Activated naive CD4-positive, alpha-beta T cell treated with anti-CD3 and anti-CD28 coated beads, Interleukin-2, amount 50 U/mL, for 24 hours (primary cell): ENCODE results near the gene NAV2.

ENCODE experiments used
- H3K27ac Mint-ChIP-seq: one replicate; pipeline ENCODE4 v1.8.0; 2021; ENCODE audit warnings: mild to moderate bottlenecking, mixed read lengths
- H3K27me3 Mint-ChIP-seq: one replicate; pipeline ENCODE4 v1.8.0; 2021; ENCODE audit warnings: mixed read lengths
- H3K36me3 Mint-ChIP-seq: one replicate; pipeline ENCODE4 v1.8.0; 2021; ENCODE audit warnings: mixed read lengths
- H3K4me1 Mint-ChIP-seq: one replicate; pipeline ENCODE4 v1.8.0; 2021; ENCODE audit warnings: mixed read lengths
- H3K4me3 Mint-ChIP-seq: one replicate; pipeline ENCODE4 v1.8.0; 2021; ENCODE audit warnings: mild to moderate bottlenecking, mixed read lengths
- H3K9me3 Mint-ChIP-seq: one replicate; pipeline ENCODE4 v1.8.0; 2021; ENCODE audit warnings: mixed read lengths

Gene NAV2

DNA sequence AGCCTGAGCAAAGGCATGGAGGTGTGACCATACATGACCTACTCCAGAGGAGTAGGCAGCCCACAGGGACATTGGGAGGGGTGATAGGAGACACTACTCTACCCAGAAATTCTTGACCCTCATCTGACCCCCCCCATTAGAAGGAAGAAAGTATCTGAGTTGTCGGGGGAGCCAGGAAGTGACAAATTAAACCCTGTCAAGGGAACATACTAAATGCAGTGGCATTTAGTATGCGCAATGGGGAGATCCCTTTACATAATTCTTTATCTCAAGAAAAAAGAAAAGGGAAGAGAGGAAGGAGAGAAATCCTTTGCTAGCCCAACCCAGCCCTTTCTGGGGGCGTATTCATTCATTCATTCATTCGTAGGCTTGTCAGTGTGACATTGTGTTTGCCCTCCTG, 58.8 kb downstream of the NAV2 start:
- H3K9me3 Mint-ChIP-seq = no peaks in the 10 kb centered on the region
- H3K27me3 Mint-ChIP-seq = peaks cover 27% of the 10 kb centered on the region
- no peaks in the 10 kb centered on the region for H3K4me1 Mint-ChIP-seq

DNA sequence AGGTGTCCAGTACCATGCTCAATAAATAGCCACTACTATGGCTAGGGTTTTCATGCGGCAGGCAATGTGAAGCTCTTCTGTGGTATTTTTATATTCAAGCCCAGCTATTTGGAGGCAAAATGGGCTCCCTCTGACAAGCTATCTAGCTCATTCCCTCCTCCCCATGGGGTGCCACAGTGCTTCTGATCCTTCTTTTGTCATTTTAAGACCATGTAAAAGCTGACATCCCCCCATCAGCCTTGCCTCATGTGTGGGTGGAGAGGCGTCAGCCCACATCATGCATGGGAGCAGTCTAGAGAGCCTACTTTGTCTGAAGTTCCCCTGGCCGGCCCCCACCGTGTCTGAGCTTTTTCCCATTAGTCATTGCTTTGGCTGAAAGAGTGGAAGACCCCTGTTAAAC, 59.8 kb downstream of the NAV2 start:
- Mint-ChIP-seq H3K36me3 (no peaks in the 10 kb centered on the region), H3K4me3 (no peak overlapping the region), H3K9me3 (no peaks in the 10 kb centered on the region), H3K27ac (no peak overlapping the region), H3K4me1 (peaks cover under 1% of the 10 kb centered on the region), H3K27me3 (peaks cover 32% of the 10 kb centered on the region)

More for the DNA sequence above, 58.8 kb downstream of the NAV2 start:
- no peak overlapping the region for H3K27ac Mint-ChIP-seq
- H3K36me3 Mint-ChIP-seq = no peaks in the 10 kb centered on the region
- no peak overlapping the region for H3K4me3 Mint-ChIP-seq

DNA sequence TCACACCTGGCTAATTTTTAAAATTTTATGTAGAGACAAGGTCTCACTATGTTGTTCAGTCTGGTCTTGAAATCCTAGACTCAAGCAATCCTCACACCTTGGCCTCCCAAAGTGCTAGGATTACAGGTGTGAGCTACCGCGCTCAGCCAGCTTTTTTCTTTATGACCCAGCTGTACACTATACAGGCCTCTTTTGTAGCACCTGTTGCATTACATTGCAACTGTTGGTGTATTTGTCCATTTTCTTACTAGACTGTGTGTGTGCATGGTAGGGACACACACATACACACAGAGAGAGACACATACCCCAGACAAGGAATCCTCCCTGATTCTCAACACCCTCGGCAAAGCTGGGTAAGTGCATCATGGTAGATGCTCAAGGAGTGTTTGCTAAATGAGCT, 61.7 kb downstream of the NAV2 start:
- H3K27me3 Mint-ChIP-seq = peaks cover 45% of the 10 kb centered on the region
- no peak overlapping the region for H3K27ac Mint-ChIP-seq
- H3K36me3 Mint-ChIP-seq = no peaks in the 10 kb centered on the region
- no peak overlapping the region for H3K4me3 Mint-ChIP-seq
- no peaks in the 10 kb centered on the region for H3K9me3 Mint-ChIP-seq
- peaks cover 4% of the 10 kb centered on the region for H3K4me1 Mint-ChIP-seq

DNA sequence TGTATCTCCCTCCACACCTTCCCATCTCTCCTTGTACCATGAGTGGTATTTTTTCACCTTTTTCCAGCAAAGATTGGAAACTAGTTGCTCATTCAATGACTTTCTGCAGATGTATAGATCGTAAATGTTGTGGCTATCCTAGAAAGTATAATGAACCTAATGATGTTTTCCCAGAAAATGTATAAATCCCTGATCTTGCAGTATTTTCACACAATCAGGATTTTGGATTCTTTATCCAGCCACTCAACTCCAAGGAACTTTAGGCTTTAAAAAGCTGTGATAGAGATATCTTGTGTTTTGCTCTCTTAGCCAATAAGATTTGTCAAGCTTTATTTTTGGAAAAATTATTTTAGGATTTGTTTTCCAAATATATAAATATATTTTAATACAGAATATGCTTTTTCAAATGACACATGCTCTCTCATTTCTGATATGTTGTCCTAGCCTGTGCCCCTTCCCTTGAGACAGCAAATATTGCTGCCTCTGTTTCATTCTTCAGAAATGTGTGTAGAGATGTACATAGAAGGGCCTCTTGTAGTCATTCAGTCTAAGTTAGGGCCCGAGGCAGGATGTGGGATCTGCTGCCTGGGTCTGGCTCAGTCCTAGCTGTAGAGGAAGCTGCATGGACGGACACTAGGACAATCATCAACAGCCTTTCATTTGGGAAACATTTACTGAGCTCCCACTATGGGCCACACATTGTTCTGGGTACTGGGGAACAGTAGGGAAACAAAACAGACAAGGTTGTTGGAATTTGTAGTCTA, 62.4 kb downstream of the NAV2 start:
- Mint-ChIP-seq H3K27me3 (peaks cover 45% of the 10 kb centered on the region), H3K36me3 (no peaks in the 10 kb centered on the region), H3K9me3 (no peaks in the 10 kb centered on the region), H3K4me1 (peaks cover 4% of the 10 kb centered on the region), H3K4me3 (no peak overlapping the region), H3K27ac (no peak overlapping the region)

DNA sequence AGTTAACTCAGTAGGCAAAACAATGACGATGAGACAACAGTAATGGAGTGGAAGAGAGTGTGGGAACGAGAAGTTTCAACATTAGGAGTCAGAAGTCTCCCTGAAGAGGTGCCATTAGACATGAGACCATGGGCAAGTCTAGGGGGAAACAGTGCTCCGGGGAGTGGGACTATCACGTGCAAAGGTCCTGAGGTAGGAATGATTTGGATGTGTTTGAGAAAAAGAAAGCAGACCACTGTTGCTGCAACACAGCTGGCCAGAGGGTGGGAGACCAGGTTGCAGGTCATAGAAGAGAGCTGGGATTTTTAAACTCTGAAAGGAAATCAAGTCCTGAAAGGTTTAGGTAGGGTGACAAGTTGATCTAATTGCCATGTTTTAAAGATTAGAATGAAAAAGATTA, 63.0 kb downstream of the NAV2 start:
- H3K9me3 Mint-ChIP-seq = no peaks in the 10 kb centered on the region
- H3K27ac Mint-ChIP-seq = no peak overlapping the region
- H3K36me3 Mint-ChIP-seq = no peaks in the 10 kb centered on the region
- H3K27me3 Mint-ChIP-seq = peaks cover 45% of the 10 kb centered on the region
- H3K4me1 Mint-ChIP-seq = peaks cover 4% of the 10 kb centered on the region
- no peak overlapping the region for H3K4me3 Mint-ChIP-seq

DNA sequence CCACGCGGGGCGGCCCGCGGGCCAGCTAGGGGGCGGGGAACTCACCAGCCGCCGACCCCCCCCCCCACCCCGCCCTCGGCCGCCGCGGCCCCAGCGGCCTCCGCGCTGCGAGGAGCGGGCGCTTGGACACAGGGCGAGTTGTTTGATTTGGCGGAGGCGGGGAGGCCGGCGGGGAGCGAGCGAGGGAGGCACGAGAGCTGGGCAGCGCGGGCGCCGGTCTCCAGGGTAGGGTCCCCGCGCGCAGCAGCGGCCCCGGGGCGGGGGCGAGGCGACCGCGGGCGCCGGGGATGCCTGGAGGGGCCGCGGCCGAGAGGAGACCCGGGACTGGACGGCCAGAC, 64.4 kb downstream of the NAV2 start:
- H3K27ac Mint-ChIP-seq = no peak overlapping the region
- peaks cover 4% of the 10 kb centered on the region for H3K4me1 Mint-ChIP-seq
- no peaks in the 10 kb centered on the region for H3K36me3 Mint-ChIP-seq
- H3K9me3 Mint-ChIP-seq = no peaks in the 10 kb centered on the region
- H3K27me3 Mint-ChIP-seq = peaks cover 45% of the 10 kb centered on the region
- H3K4me3 Mint-ChIP-seq = no peak overlapping the region

DNA sequence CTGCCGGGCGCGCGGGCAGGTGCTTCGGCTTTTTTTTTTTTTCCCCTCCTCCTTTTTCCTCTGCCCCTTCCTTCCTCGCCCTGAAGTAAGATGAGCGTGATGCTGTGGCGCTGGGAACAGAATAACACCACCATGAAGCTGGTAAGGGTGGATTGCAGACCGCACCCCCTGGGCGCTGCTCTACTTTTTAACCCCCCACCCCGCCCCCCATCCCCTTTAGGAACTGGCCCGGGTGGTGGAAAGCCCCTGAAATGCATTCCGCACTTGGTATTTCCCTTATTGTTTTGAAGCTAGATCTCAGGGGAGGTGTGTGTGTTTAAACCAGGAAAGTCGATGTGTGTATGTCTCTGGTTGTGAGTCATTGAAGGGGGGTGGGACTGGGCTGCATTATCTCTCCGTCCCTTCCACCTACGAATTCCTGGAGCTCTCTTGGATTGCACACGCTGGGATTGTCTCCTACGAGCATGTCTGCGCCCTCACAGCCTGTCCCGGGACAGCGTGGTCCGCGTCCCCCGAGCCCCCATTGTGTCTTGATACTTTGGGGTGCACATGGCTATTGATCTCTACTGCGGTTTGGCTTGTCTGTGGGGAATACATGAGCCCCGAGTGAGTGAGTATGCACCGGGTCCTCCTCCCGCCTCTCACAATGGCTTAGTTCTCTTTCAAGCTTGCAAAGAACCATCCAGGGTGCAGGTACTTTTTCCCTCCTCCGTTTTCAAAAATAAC, 64.9 kb downstream of the NAV2 start:
- H3K4me1 Mint-ChIP-seq = peaks cover 4% of the 10 kb centered on the region
- no peaks in the 10 kb centered on the region for H3K9me3 Mint-ChIP-seq
- H3K36me3 Mint-ChIP-seq = no peaks in the 10 kb centered on the region
- H3K27ac Mint-ChIP-seq = no peak overlapping the region
- peak overlapping the region; percentile 42 for H3K4me3 Mint-ChIP-seq
- peaks cover 45% of the 10 kb centered on the region for H3K27me3 Mint-ChIP-seq

DNA sequence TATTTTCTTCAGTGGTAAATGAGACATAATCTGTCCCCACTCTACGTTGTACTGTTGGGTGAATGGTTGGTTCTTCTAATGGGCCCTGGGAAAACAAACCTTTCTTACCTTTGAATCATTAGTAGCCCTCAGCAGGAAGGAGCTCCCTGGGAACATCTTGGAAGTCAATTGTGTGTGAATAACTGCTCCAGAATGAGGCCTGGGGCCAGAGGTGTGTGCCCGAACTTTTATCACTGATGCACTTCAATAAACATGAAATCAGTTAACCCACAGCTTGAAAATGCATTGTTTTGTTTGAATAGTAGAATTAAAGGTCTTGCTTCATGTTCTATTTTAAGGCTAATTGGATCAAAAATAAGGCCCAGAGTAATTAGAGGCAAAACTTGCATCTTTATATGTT, 67.1 kb downstream of the NAV2 start:
- no peak overlapping the region for H3K27ac Mint-ChIP-seq
- no peaks in the 10 kb centered on the region for H3K36me3 Mint-ChIP-seq
- no peak overlapping the region for H3K4me3 Mint-ChIP-seq
- H3K9me3 Mint-ChIP-seq = no peaks in the 10 kb centered on the region
- H3K4me1 Mint-ChIP-seq = peaks cover 4% of the 10 kb centered on the region
- peaks cover 36% of the 10 kb centered on the region for H3K27me3 Mint-ChIP-seq

DNA sequence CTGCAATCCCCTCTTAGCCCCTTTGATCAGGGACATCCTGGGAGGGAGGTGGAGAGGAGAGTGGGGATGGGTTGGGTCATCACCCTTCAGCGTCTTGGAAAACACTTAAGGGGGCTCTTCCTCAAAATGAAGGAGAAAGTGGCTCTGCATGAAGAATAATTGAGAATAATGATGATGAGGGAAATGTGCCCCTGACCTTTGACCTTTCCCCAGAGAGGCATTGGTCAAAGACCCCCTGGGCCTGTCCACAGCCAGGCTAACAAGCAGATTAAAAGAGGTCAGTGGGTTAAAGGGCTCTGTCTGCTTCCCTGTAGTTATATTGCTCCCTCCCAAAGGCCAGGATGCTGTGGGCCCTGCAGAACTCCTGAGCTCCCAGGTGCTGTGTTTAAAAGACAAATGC, 68.7 kb downstream of the NAV2 start:
- Mint-ChIP-seq H3K4me3 (no peak overlapping the region), H3K27me3 (peaks cover 25% of the 10 kb centered on the region)

DNA sequence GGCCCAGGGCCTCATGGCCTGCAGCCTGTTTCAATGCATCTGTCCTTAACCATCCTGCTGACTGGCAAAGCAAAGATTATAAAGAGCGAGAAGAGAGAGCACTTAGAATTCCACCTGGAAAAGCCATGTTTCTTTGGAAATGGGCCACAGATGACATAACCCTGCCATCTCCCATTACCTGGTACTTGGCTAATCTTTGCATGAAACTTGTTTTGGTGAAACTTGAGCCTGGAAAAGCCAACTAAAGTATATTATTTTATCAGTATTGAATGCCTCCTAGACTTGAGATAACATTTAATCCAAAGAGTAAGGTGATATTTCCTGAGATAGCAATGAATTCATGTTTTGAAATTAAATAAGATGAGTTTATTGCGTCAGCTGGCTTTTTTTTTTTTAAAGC, 72.6 kb downstream of the NAV2 start:
- no peaks in the 10 kb centered on the region for H3K9me3 Mint-ChIP-seq
- no peak overlapping the region for H3K27ac Mint-ChIP-seq
- no peak overlapping the region for H3K4me3 Mint-ChIP-seq
- H3K4me1 Mint-ChIP-seq = no peaks in the 10 kb centered on the region
- H3K27me3 Mint-ChIP-seq = peaks cover 6% of the 10 kb centered on the region
- H3K36me3 Mint-ChIP-seq = no peaks in the 10 kb centered on the region

More for the DNA sequence above, 68.7 kb downstream of the NAV2 start:
- Mint-ChIP-seq H3K36me3 (no peaks in the 10 kb centered on the region), H3K4me1 (peaks cover 4% of the 10 kb centered on the region), H3K9me3 (no peaks in the 10 kb centered on the region), H3K27ac (no peak overlapping the region)

DNA sequence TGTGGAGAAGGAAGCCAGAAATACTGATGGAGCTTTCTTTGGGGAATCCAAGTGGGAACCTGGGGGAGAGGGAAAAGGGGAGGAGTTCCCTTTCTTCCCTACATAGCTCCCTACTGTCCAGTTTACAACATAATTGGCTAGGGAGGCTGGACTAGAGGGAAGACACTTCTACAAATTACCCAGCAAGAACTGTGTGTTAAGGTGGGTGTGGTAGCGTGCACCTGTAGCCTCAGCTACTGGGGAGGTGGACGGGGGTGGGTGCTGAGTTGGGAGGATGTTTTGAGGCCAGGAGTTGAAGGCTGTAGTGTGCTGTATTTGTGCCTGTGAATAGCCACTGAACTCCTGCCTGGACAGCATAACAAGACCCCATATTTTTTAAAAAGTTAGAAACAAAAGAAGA, 74.0 kb downstream of the NAV2 start:
- Mint-ChIP-seq H3K27ac (no peak overlapping the region), H3K4me3 (no peak overlapping the region), H3K27me3 (peaks cover 6% of the 10 kb centered on the region), H3K9me3 (no peaks in the 10 kb centered on the region), H3K4me1 (no peaks in the 10 kb centered on the region), H3K36me3 (no peaks in the 10 kb centered on the region)

DNA sequence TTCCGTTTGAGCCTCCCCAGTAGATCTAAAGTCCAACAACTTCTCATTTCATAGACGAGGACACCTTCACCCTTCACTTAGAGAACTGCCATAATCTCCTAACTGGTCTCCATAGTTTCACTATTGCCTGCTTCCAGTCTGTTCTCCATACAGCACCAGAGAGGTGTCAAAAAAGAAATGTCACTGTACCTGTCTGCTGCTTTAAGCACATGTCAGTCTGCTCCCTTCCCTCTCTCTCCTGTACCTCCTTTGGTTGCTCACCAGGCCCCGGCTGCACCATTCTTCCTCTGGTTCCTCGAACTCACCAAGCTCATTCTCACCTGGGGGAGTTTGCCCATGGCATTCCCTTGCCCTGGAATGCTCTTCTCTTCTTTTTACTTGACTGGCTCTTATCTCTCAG, 75.8 kb downstream of the NAV2 start:
- no peak overlapping the region for H3K4me3 Mint-ChIP-seq
- peaks cover 6% of the 10 kb centered on the region for H3K27me3 Mint-ChIP-seq
- no peaks in the 10 kb centered on the region for H3K9me3 Mint-ChIP-seq
- no peak overlapping the region for H3K27ac Mint-ChIP-seq
- H3K4me1 Mint-ChIP-seq = no peaks in the 10 kb centered on the region
- H3K36me3 Mint-ChIP-seq = no peaks in the 10 kb centered on the region

DNA sequence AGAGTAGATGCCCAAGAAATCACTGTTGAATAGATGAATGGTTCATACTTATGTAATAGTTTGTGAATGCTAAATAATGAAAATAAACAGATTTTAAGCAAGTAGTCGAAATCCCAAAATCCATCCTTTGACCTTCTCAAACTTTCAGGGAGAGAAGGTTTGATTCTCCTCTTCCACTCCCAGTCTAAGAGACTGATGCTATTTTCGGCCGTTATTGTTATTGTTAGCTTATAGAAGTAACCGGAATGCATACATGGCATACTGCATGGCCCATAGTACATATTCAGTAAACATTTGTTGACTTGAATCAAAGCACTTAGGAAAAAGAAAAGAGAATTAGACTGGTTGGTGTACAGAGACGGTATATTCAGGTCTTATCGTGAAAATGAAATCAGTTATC, 76.6 kb downstream of the NAV2 start:
- Mint-ChIP-seq H3K4me3 (no peak overlapping the region), H3K27ac (no peak overlapping the region), H3K27me3 (peaks cover 5% of the 10 kb centered on the region), H3K9me3 (no peaks in the 10 kb centered on the region), H3K36me3 (no peaks in the 10 kb centered on the region), H3K4me1 (no peaks in the 10 kb centered on the region)

DNA sequence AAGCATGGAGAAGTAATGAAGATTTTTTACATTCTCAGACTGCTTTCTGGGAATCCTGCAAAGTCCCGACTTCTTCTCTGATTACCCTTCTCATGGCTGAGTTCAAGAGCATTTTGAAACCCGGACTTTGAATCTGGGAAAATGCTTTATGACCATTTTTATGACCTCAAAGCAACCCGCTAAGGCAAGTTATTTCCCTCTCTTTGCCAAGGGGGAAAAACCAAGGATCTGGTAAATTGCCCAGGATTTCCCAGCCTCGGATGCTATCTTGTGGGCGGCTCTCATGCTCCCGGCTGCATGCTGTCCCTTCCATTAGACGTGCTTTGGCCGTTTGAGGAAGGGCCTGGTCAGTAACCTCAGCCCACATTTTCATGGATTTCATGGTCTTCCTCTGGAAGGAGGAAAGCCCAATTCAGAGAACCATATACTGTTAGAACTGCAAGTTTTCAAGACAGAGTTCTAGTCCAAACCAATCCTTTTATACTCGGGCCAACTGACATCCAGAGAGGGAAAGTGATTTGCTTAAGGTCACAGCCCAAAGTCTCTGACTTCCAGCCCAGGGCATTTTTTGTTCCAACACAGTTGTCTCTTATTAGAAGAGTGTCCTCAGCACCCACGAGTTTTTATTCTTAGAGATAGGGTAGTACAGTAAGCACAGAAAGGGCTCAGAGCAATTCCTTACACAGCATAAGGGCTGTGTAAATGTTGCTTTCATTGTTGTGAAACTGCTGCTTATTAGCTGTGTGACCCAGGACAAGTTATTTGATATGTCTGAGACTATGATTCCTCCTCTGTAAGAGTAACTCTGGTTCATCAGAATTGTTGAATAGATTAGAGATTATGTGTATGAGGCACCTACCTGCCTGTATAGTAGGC, 77.4 kb downstream of the NAV2 start:
- Mint-ChIP-seq H3K4me1 (no peaks in the 10 kb centered on the region), H3K4me3 (no peak overlapping the region), H3K27me3 (peaks cover 2% of the 10 kb centered on the region), H3K36me3 (no peaks in the 10 kb centered on the region), H3K27ac (no peak overlapping the region), H3K9me3 (no peaks in the 10 kb centered on the region)

DNA sequence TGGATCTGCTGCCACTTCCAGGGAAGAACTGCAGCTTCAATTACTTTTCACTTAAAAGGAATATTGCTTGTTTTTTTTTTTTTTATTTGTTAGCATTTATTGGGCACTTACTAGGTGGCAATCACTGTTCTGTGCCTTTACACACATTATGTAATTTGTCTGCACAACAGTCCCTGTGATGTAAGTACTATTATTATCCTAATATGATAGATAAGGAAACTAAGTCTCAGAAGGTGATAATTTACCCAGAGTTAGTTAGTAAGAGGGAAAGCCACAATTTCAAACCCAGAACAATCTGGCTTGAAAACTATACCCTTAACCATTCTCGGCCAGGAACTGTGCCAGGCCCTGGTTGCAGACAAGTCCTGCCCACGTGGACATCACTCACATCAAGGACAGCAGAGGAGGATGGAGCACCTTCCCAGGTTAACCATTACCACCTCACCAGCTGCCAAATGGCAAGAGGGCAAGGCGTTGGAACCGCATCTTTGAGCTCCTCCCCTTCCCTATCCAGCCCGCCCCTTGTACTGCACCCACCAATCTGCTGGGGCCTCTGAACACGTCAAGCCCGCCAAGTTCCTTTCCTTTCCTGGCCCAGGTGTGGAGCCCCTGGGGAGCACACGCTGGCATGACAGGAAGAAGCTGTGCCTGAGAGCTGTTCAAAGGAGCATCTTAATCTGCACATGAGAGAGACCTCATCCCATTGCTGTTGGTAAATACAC, 78.4 kb downstream of the NAV2 start:
- Mint-ChIP-seq H3K36me3 (no peaks in the 10 kb centered on the region), H3K4me1 (no peaks in the 10 kb centered on the region), H3K27me3 (peaks cover 2% of the 10 kb centered on the region), H3K9me3 (no peaks in the 10 kb centered on the region), H3K27ac (no peak overlapping the region), H3K4me3 (no peak overlapping the region)
